LNCaP clone FGC (cell line): ENCODE measurements around the gene UBR4.

ENCODE experiments used
- DNase-seq: peaks from one replicate; pipeline ENCODE4 v3.0.0-alpha.2; 2011; ENCODE audit warnings: low read depth
- H3K4me3 ChIP-seq: 2 replicates; pipeline ENCODE4 v1.5.1; 2011; ENCODE audit warnings: mild to moderate bottlenecking, low read depth, low read length, control low read depth
- CTCF ChIP-seq: IDR thresholded peaks from 2 replicates; pipeline ENCODE4 v1.5.1; 2012; ENCODE audit warnings: mild to moderate bottlenecking; ENCODE audit not compliant: control insufficient read depth, insufficient read depth; ENCODE audit errors: extremely low read depth

UBR4 gene

GRCh38 chr1:19140465-19140864 is 69.6 kb downstream of the UBR4 start:
- no peak overlapping the region for H3K4me3 ChIP-seq
- DNase-seq = no peak
- TF ChIP-seq CTCF = no peak

DNA sequence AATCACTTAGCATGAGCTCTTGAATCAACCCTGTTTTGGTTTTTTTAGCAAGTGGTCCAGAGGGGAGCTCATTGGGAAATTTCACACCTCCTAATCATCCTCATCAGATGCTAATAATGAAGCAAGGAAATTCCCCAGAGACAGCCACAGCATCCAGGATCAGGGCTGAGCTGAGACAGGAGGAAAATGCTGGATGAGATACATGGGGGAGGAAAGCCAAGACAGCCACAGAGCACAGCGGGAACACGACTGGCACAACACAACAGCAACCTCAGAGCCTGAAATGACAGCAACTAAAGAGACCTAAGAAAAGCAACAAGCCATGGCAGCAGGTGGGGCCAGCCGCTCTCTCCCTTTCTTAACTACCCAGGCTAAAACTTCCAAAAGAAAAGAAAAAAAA is 70.4 kb downstream of the UBR4 start:
- no peak for TF ChIP-seq CTCF

GRCh38 chr1:19138958-19139581 is 71.0 kb downstream of the UBR4 start:
- DNase-seq = no peak
- no peak for TF ChIP-seq CTCF
- H3K4me3 ChIP-seq = no peak overlapping the region

More for the DNA sequence above, 70.4 kb downstream of the UBR4 start:
- no peak overlapping the region for H3K4me3 ChIP-seq
- no peak for DNase-seq

DNA sequence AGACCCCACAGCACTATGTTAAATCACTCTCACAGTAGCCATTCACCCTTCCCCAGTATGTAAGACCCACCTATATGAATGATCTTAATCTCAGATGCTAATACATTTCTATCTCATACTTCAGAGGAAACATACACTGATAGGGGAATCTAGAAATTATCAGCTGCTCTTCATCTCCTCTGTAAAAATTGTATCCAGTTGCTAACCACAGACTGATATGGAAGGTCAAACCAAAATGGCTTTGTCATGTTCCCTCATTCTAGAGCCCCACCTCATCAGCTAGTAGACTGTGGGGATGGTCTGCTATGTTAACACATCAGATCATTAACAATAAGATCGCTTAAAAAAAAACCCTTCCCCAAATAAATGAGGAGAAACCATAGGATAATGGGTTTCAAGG is 71.7 kb downstream of the UBR4 start:
- no peak for TF ChIP-seq CTCF
- H3K4me3 ChIP-seq = no peak overlapping the region
- no peak for DNase-seq

DNA sequence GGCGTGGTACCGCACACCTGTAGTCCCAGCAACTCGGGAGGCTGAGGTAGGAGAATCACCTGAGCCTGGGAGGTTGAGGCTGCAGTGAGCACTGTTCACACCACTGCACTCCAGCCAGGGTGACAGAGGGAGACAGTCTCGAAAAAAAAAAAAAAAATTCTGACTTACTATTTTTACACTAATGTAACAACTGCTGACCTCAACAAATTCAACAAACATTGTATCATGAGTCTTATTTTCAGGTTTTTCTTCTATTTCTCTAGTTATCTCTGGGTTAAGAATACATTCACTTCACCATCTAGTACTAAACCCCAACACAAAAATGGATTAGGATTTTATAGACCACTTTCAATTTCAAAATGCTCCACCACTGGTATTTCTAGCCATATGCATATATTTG is 72.9 kb downstream of the UBR4 start:
- TF ChIP-seq CTCF = no peak
- no peak overlapping the region for H3K4me3 ChIP-seq
- no peak for DNase-seq

- H3K4me3 ChIP-seq = no peak overlapping the region
These were observed 76.7 kb downstream of the UBR4 start for GRCh38 chr1:19133360-19133759.

More at GRCh38 chr1:19133360-19133759, 76.7 kb downstream of the UBR4 start:
- TF ChIP-seq CTCF = no peak
- no peak for DNase-seq
